Activated CD8-positive, alpha-beta T cell treated with anti-CD3 and anti-CD28 coated beads for 36 hours (primary cell): ENCODE results near the gene NIPAL3. TPM values are rescaled to one million over a fixed set of nuclear protein-coding genes. Genes with fewer than 3 reads are reported as not detected.
A peak's percentile ranks its signal among the peaks of the same experiment; 100 is the strongest.

Source experiments
- ATAC-seq: fragments of 200-7000 bp; cut with Tn5 transposase; one replicate; pipeline ENCODE4 v1.10.0; 2021; ENCODE audit warnings: mild to moderate bottlenecking, moderate library complexity
- CTCF ChIA-PET: fragments of 350-600 bp; sonication (Branson Sonifier 250); formaldehyde crosslinking; loops from one replicate; lab custom pipeline; 2021; ENCODE audit warnings: antibody characterized with exemption; lab: Charles Lee
- POLR2A ChIA-PET: fragments of 350-600 bp; sonication (Branson Sonifier 250); formaldehyde crosslinking; loops from one replicate; lab custom pipeline; 2021; ENCODE audit warnings: antibody characterized with exemption; lab: Charles Lee
- DNase-seq: peaks from one replicate; pipeline ENCODE4 v3.0.0-alpha.2; 2020
- H3K27ac Mint-ChIP-seq: one replicate; pipeline ENCODE4 v1.8.0; 2021; ENCODE audit warnings: mild to moderate bottlenecking, mixed read lengths
- H3K27me3 Mint-ChIP-seq: one replicate; pipeline ENCODE4 v1.8.0; 2021; ENCODE audit warnings: mixed read lengths
- H3K36me3 Mint-ChIP-seq: one replicate; pipeline ENCODE4 v1.8.0; 2021; ENCODE audit warnings: low read depth, mixed read lengths
- H3K4me1 Mint-ChIP-seq: one replicate; pipeline ENCODE4 v1.8.0; 2021; ENCODE audit warnings: low read depth, mixed read lengths
- H3K4me3 Mint-ChIP-seq: one replicate; pipeline ENCODE4 v1.8.0; 2021; ENCODE audit warnings: mild to moderate bottlenecking, moderate library complexity, mixed read lengths
- H3K9me3 Mint-ChIP-seq: one replicate; pipeline ENCODE4 v1.8.0; 2021; ENCODE audit warnings: mixed read lengths
- intact Hi-C: fragments of 100-400 bp; cut with micrococcal nuclease; formaldehyde crosslinking; loops from one replicate; pipeline ENCODE4 v1.10.0; 2022
- total RNA-seq, 2 experiments: library from RNA; stranded (reverse); gene quantifications; one replicate each; pipeline ENCODE4 v1.2.3, GENCODE V29; 2021
- TF ChIP-seq, protein P1 (sequence below): fragments of 200-600 bp; IDR thresholded peaks from one replicate; pipeline ENCODE4 v1.8.0; 2022; ENCODE audit warnings: antibody characterized with exemption, mild to moderate bottlenecking

The NIPAL3 gene
- total RNA-seq, 2 experiments from 2014 or later: 33.2 to 33.3 TPM

DNA sequence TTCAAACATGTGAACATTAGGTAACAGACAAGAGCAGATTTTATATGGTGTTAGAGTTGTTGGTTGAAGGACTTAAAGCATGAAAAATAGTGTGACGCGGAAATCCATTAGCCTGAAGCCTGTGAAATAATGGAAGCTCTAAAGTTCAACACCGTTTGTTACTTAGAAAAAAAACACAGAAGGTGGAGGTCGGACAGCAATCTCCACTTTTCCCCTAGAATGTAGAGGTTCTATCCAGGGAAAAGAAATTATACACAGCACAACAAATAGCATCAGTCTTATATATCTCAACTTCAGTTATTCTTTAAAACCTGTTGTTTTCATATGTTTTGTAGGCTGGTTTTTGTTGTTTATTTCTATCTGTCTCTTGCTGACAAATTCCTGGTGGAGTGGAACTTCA, 89.0 kb downstream of the NIPAL3 start:
- Mint-ChIP-seq H3K36me3 (peaks cover 24% of the 10 kb centered on the region), H3K4me1 (peaks cover 58% of the 10 kb centered on the region), H3K9me3 (no peaks in the 10 kb centered on the region), H3K27ac (peak overlapping the region; percentile 98), H3K4me3 (peak overlapping the region; percentile 97), H3K27me3 (no peaks in the 10 kb centered on the region)
- ChIA-PET CTCF (interaction anchor here (0.8 to 8.5 kb wide), 10 partner anchors 12 to 113 kb away, joined by 3 to 66 read pairs (median 18); partner anchors contain the start of genes NIPAL3 and STPG1), POLR2A (interaction anchor here (0.6 to 6.6 kb wide), 12 partner anchors 12 to 134 kb away, joined by 3 to 47 read pairs (median 5); partner anchors contain the start of gene NIPAL3)
- TF ChIP-seq, protein P1, sequence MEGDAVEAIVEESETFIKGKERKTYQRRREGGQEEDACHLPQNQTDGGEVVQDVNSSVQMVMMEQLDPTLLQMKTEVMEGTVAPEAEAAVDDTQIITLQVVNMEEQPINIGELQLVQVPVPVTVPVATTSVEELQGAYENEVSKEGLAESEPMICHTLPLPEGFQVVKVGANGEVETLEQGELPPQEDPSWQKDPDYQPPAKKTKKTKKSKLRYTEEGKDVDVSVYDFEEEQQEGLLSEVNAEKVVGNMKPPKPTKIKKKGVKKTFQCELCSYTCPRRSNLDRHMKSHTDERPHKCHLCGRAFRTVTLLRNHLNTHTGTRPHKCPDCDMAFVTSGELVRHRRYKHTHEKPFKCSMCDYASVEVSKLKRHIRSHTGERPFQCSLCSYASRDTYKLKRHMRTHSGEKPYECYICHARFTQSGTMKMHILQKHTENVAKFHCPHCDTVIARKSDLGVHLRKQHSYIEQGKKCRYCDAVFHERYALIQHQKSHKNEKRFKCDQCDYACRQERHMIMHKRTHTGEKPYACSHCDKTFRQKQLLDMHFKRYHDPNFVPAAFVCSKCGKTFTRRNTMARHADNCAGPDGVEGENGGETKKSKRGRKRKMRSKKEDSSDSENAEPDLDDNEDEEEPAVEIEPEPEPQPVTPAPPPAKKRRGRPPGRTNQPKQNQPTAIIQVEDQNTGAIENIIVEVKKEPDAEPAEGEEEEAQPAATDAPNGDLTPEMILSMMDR: no peak
- ATAC-seq (no peak), DNase-seq (no peak)
- intact Hi-C loops: loop anchor here (5.0 kb wide), 2 partner anchors 33 to 87 kb away; partner anchors contain the start of gene NIPAL3

DNA sequence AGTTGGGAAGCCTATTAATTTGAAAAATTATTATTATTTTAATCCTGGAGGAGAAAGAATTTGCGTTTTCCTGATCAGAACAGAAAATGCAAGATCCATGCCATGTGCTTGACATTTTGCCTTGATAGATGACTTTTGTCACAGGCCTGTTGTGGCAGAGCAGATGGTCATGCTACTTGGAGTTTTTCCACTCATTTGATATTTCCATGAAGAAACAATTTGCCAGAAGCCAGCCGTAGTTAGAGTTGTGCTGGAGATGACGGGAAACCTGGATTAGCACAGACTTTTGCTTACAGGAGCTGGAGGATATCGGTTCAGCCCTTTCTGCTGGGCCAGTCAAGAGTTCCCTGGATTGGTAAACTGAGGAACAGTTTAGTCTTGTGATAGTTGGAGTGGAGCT, 90.2 kb downstream of the NIPAL3 start:
- Mint-ChIP-seq H3K4me1 (peaks cover 60% of the 10 kb centered on the region), H3K9me3 (no peaks in the 10 kb centered on the region), H3K27ac (peak overlapping the region; percentile 98), H3K27me3 (no peaks in the 10 kb centered on the region), H3K36me3 (peaks cover 31% of the 10 kb centered on the region), H3K4me3 (peak overlapping the region; percentile 97)
- ATAC-seq: no peak
- no peak for DNase-seq
- intact Hi-C loops: no loop called here
- TF ChIP-seq, protein P1: no peak
- POLR2A ChIA-PET: interaction anchor here (1.3 to 2.8 kb wide), 6 partner anchors 10 to 90 kb away, joined by 3 to 17 read pairs (median 5); partner anchors contain the start of gene NIPAL3
- CTCF ChIA-PET: interaction anchor here (0.8 to 8.5 kb wide), 11 partner anchors 11 to 114 kb away, joined by 3 to 66 read pairs (median 3); partner anchors contain the start of genes NIPAL3 and STPG1

GRCh38 chr1:24506691-24507381, 91.2 kb downstream of the NIPAL3 start:
- intact Hi-C loops: no loop called here

DNA sequence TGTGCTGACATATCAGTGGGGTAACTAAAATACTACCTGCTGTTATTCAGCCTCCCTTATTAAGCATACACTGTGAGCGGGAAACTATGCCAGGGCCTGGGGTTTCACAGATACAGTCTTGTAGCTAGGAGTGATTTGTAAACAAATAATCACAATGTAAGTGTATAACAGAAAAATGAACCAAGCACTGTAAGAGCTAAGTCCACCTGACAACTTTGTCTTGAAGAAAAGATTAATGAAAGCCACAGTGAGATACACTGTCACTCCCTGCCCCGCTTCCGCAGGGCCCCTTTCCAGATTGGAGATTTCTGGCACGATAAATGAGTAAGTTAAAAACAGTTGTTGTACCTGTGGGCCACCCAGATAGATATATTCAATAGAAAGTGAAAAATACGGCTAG, 91.8 kb downstream of the NIPAL3 start:
- TF ChIP-seq, protein P1: no peak
- Mint-ChIP-seq H3K36me3 (peaks cover 37% of the 10 kb centered on the region), H3K27me3 (no peaks in the 10 kb centered on the region), H3K27ac (peak overlapping the region; percentile 98), H3K4me1 (peaks cover 59% of the 10 kb centered on the region), H3K9me3 (no peaks in the 10 kb centered on the region), H3K4me3 (peak overlapping the region; percentile 97)
- ChIA-PET CTCF (interaction anchor here (1.6 to 8.5 kb wide), 6 partner anchors 9 to 116 kb away, joined by 4 to 66 read pairs (median 23); partner anchors contain the start of gene NIPAL3), POLR2A (interaction anchor here (0.8 to 2.0 kb wide), 6 partner anchors 11 to 29 kb away, joined by 3 to 6 read pairs (median 4); no protein-coding TSS in a partner anchor)
- DNase-seq (no peak), ATAC-seq (no peak)
- intact Hi-C loops: no loop called here

More at GRCh38 chr1:24506691-24507381, 91.2 kb downstream of the NIPAL3 start:
- CTCF ChIA-PET: interaction anchor here (1.0 to 8.5 kb wide), 11 partner anchors 10 to 116 kb away, joined by 3 to 66 read pairs (median 16); partner anchors contain the start of genes NIPAL3 and STPG1
- no peak for DNase-seq
- TF ChIP-seq, protein P1: no peak
- Mint-ChIP-seq H3K27me3 (no peaks in the 10 kb centered on the region), H3K9me3 (no peaks in the 10 kb centered on the region), H3K36me3 (peaks cover 37% of the 10 kb centered on the region), H3K27ac (peak overlapping the region; percentile 98), H3K4me3 (peak overlapping the region; percentile 97), H3K4me1 (peaks cover 60% of the 10 kb centered on the region)
- no peak for ATAC-seq
- POLR2A ChIA-PET: interaction anchor here (0.8 to 2.8 kb wide), 8 partner anchors 9 to 91 kb away, joined by 3 to 17 read pairs (median 4); partner anchors contain the start of gene NIPAL3
